Endothelial cell of umbilical vein (primary cell): ENCODE results near the gene MYH16. TPM values are rescaled to one million over a fixed set of nuclear protein-coding genes. Genes with fewer than 3 reads are reported as not detected.

Source experiments
- BruUV-seq: library from RNA; stranded (reverse); fragments of 400-500 nt; replicated peaks from 2 replicates; lab custom pipeline; 2021; lab: Mats Ljungman, UMichigan
- CTCF ChIA-PET: fragments of 300-600, 350-600 bp; sonication (Branson Sonifier 250); formaldehyde crosslinking; loops from one replicate; lab custom pipeline; 2021; ENCODE audit warnings: antibody characterized with exemption, inconsistent platforms; lab: Charles Lee
- POLR2A ChIA-PET: fragments of 300-600, 350-600 bp; sonication (Branson Sonifier 250); formaldehyde crosslinking; loops from one replicate; lab custom pipeline; 2021; ENCODE audit warnings: antibody characterized with exemption, inconsistent platforms; lab: Charles Lee
- DNase-seq: peaks from one replicate; pipeline ENCODE4 v3.0.0-alpha.2; 2011; ENCODE audit warnings: low read depth, low spot score
- FAIRE-seq: peaks from 2 replicates; lab custom pipeline; 2011; peaks lifted over from hg19 to GRCh38; lab: Jason Lieb, UNC
- H2AFZ ChIP-seq: 2 replicates; pipeline ENCODE4 v1.6.0; 2012; ENCODE audit warnings: low read depth, low read length, control low read depth, inconsistent platforms
- H3K27ac ChIP-seq: 2 replicates; pipeline ENCODE4 v1.5.1; 2011; ENCODE audit warnings: low read depth, mild to moderate bottlenecking, control low read depth, low read length, moderate library complexity; ENCODE audit not compliant: insufficient read depth
- H3K27me3 ChIP-seq, 2 experiments: 2 replicates each; pipeline versions ENCODE4 v1.6.0 to v1.6.1; 2011; ENCODE audit warnings: low read length in 2 of 2, mixed read lengths in 1 of 2; ENCODE audit not compliant: control insufficient read depth in 2 of 2, insufficient read depth in 2 of 2
- H3K36me3 ChIP-seq, 2 experiments: 2 replicates in 1 of 2; 3 replicates in 1 of 2; pipeline ENCODE4 v1.5.1; 2011; ENCODE audit warnings: low read length in 2 of 2, mild to moderate bottlenecking in 1 of 2, moderate library complexity in 1 of 2; ENCODE audit not compliant: control insufficient read depth in 2 of 2, insufficient read depth in 2 of 2; ENCODE audit errors: extremely low read depth in 1 of 2
- H3K4me1 ChIP-seq: 3 replicates; pipeline ENCODE4 v1.5.1; 2011; ENCODE audit warnings: mild to moderate bottlenecking, low read length; ENCODE audit not compliant: control insufficient read depth, insufficient read depth; ENCODE audit errors: extremely low read depth
- H3K4me2 ChIP-seq: 2 replicates; pipeline ENCODE4 v1.6.1; 2011; ENCODE audit warnings: low read length, control low read depth, mixed read lengths; ENCODE audit not compliant: insufficient read depth
- H3K4me3 ChIP-seq, 3 experiments: fragments of 200-600 bp in 1 of 3; sonication (generic), shearing (Covaris generic) in 1 of 3; replicated peaks in 1 of 3; 2 replicates each; pipeline ENCODE4 v1.5.1; 2011 to 2016; ENCODE audit warnings: control low read depth in 3 of 3, low read length in 3 of 3, mild to moderate bottlenecking in 2 of 3, inconsistent platforms in 1 of 3, low read depth in 1 of 3, moderate library complexity in 1 of 3; ENCODE audit not compliant: insufficient read depth in 1 of 3
- H3K79me2 ChIP-seq: 2 replicates; pipeline ENCODE4 v1.6.0; 2012; ENCODE audit warnings: low read length, inconsistent platforms; ENCODE audit not compliant: control insufficient read depth, insufficient read depth
- H3K9ac ChIP-seq: replicated peaks from 2 replicates; pipeline ENCODE3; 2011; ENCODE audit warnings: low read length, control low read depth; ENCODE audit not compliant: insufficient read depth; ENCODE audit errors: extremely low read depth
- H3K9me1 ChIP-seq: replicated peaks from 3 replicates; pipeline ENCODE4 v1.6.0; 2011; ENCODE audit warnings: mild to moderate bottlenecking, low read length; ENCODE audit not compliant: control insufficient read depth, insufficient read depth; ENCODE audit errors: extremely low read depth
- H3K9me3 ChIP-seq: replicated peaks from 2 replicates; pipeline ENCODE4 v1.5.1; 2012; ENCODE audit warnings: low read length, inconsistent platforms; ENCODE audit not compliant: control insufficient read depth, insufficient read depth
- H4K20me1 ChIP-seq: replicated peaks from 2 replicates; pipeline ENCODE3; 2011; ENCODE audit warnings: mild to moderate bottlenecking, low read length; ENCODE audit not compliant: control insufficient read depth, insufficient read depth; ENCODE audit errors: extremely low read depth
- EZH2 ChIP-seq: IDR thresholded peaks from 2 replicates; pipeline ENCODE4 v1.6.1; 2012; ENCODE audit warnings: borderline replicate concordance, low read depth, mild to moderate bottlenecking, moderate library complexity, low read length, inconsistent platforms; ENCODE audit not compliant: severe bottlenecking
- FOS ChIP-seq: IDR thresholded peaks from 2 replicates; pipeline ENCODE4 v1.6.1; 2011; ENCODE audit warnings: mild to moderate bottlenecking, low read length, moderate library complexity, borderline replicate concordance; ENCODE audit not compliant: insufficient read depth
- JUN ChIP-seq: IDR thresholded peaks from 2 replicates; pipeline ENCODE4 v1.6.1; 2011; ENCODE audit warnings: borderline replicate concordance, low read depth; ENCODE audit not compliant: insufficient read length, insufficient read depth
- MYC ChIP-seq: IDR thresholded peaks from one replicate; pipeline ENCODE4 v1.6.1; 2011; ENCODE audit warnings: mild to moderate bottlenecking, low read depth, low read length
- POLR2A ChIP-seq: IDR thresholded peaks from 2 replicates; pipeline ENCODE4 v1.6.1; 2012; ENCODE audit warnings: low read depth, mild to moderate bottlenecking, control low read depth, low read length
- POLR2AphosphoS5 ChIP-seq: IDR thresholded peaks from 2 replicates; pipeline ENCODE4 v1.6.1; 2012; ENCODE audit warnings: low read depth, mild to moderate bottlenecking, control low read depth, low read length, moderate library complexity; ENCODE audit not compliant: insufficient read depth
- dilution Hi-C: fragments of 300-500 bp; cut with MboI; formaldehyde crosslinking; loops from one replicate; pipeline ENCODE4 v1.15.0; 2019; ENCODE audit warnings: low sequenced_read_pairs; ENCODE audit not compliant: extremely low pct_ligation_motif_present
- intact Hi-C: fragments of 100-400 bp; cut with micrococcal nuclease; formaldehyde crosslinking; loops from one replicate; pipeline ENCODE4 v1.10.0; 2022
- polyA plus RNA-seq, 4 experiments: library from polyadenylated mRNA; depleted of rRNA in 3 of 4; stranded (reverse) in 3 of 4; unstranded in 1 of 4; fragments of >200 nt; gene quantifications; 2 replicates each; pipeline versions ENCODE4 v1.2.1 to v1.2.3, GENCODE V29; 2011 to 2012; ENCODE audit warnings: missing spikeins in 1 of 4
- total RNA-seq: library from RNA; stranded (reverse); gene quantifications from 2 replicates; pipeline ENCODE4 v1.2.3, GENCODE V29; 2021
- TF ChIP-seq, protein P1 (sequence below): IDR thresholded peaks from 2 replicates; pipeline ENCODE4 v1.6.1; 2011; ENCODE audit not compliant: insufficient read depth, insufficient read length

Gene MYH16
- total and polyA plus RNA-seq, 2 donors (not counting 3 experiments of a cell fraction or from before 2014, with no cell fraction given) = 0.01 to 0.11 TPM

- H3K79me2 ChIP-seq = no peaks in the 10 kb centered on the region
- H3K9ac ChIP-seq = no peak overlapping the region
- no peak overlapping the region for H3K4me2 ChIP-seq
- POLR2A ChIA-PET = no interaction called here
- dilution Hi-C loops (no loop called here), intact Hi-C loops (no loop called here)
- TF ChIP-seq EZH2 = no peak
- TF ChIP-seq, protein P1, sequence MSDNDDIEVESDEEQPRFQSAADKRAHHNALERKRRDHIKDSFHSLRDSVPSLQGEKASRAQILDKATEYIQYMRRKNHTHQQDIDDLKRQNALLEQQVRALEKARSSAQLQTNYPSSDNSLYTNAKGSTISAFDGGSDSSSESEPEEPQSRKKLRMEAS = no peak
- TF ChIP-seq FOS = no peak
- TF ChIP-seq MYC = no peak
- no peak for TF ChIP-seq POLR2AphosphoS5
- no peak for TF ChIP-seq JUN
- no peak for TF ChIP-seq POLR2A
- H4K20me1 ChIP-seq = no peaks in the 10 kb centered on the region
- no peak for FAIRE-seq
- H3K36me3 ChIP-seq = no peaks in the 10 kb centered on the region
- H3K9me3 ChIP-seq = no peaks in the 10 kb centered on the region
- no peak overlapping the region for H2AFZ ChIP-seq
- no peak overlapping the region for H3K27ac ChIP-seq
- CTCF ChIA-PET = interaction anchor here (1.0 kb wide), 1 partner anchor 133 kb away, joined by 3 read pairs; no protein-coding TSS in a partner anchor
- peaks cover 0 to 2% of the 10 kb centered on the region in 2 experiments for H3K27me3 ChIP-seq
- BruUV-seq = no TSS peak
- no peak for DNase-seq
- no peak overlapping the region for H3K4me3 ChIP-seq
- no peaks in the 10 kb centered on the region for H3K9me1 ChIP-seq
- no peaks in the 10 kb centered on the region for H3K4me1 ChIP-seq
These were observed 12.2 kb upstream of the MYH16 start for GRCh38 chr7:99260395-99260794.

- DNase-seq (no peak), FAIRE-seq (no peak)
- H3K27ac ChIP-seq = no peak overlapping the region
- H3K4me2 ChIP-seq = no peak overlapping the region
- dilution Hi-C loops (no loop called here), intact Hi-C loops (no loop called here)
- no peaks in the 10 kb centered on the region for H3K79me2 ChIP-seq
- H3K4me3 ChIP-seq = no peak overlapping the region
- TF ChIP-seq, protein P1 = no peak
- TF ChIP-seq POLR2A = no peak
- CTCF ChIA-PET = no interaction called here
- H4K20me1 ChIP-seq = no peaks in the 10 kb centered on the region
- H3K4me1 ChIP-seq = no peaks in the 10 kb centered on the region
- BruUV-seq = no TSS peak
- no peaks in the 10 kb centered on the region for H3K36me3 ChIP-seq
- no peak overlapping the region for H3K9ac ChIP-seq
- no peak overlapping the region for H2AFZ ChIP-seq
- H3K9me1 ChIP-seq = no peaks in the 10 kb centered on the region
- POLR2A ChIA-PET = no interaction called here
- peaks cover 0 to 2% of the 10 kb centered on the region in 2 experiments for H3K27me3 ChIP-seq
- H3K9me3 ChIP-seq = no peaks in the 10 kb centered on the region
These were observed 11.0 kb upstream of the MYH16 start for GRCh38 chr7:99261646-99262045.
